RWPE2 (cell line): ENCODE data around the gene FMN2.

Experiments used
- ATAC-seq: fragments of 200-7000 bp; cut with Tn5 transposase; 3 replicates; pipeline ENCODE4 v1.9.1; 2021; ENCODE audit warnings: low read depth
- DNase-seq: peaks from one replicate; pipeline ENCODE4 v3.0.0-alpha.2; 2020; ENCODE audit warnings: low spot score
- H3K27ac ChIP-seq: fragments of 450-650 bp; 2 replicates; pipeline ENCODE4 v1.5.1; 2017; ENCODE audit warnings: mild to moderate bottlenecking; ENCODE audit not compliant: poor library complexity, severe bottlenecking
- H3K27me3 ChIP-seq: fragments of 250-450 bp; sonication (Bioruptor Pico); 2 replicates; pipeline ENCODE4 v1.5.1; 2021; ENCODE audit warnings: mild to moderate bottlenecking, moderate library complexity; ENCODE audit not compliant: insufficient read depth, poor library complexity, severe bottlenecking
- H3K36me3 ChIP-seq: fragments of 250-450 bp; sonication (Bioruptor Pico); 2 replicates; pipeline ENCODE4 v1.5.1; 2020; ENCODE audit warnings: low read depth, mild to moderate bottlenecking, moderate library complexity
- H3K4me1 ChIP-seq: fragments of 250-450 bp; sonication (Bioruptor Pico); 2 replicates; pipeline ENCODE4 v1.5.1; 2021; ENCODE audit warnings: mild to moderate bottlenecking, moderate library complexity; ENCODE audit not compliant: insufficient read depth, poor library complexity, severe bottlenecking
- H3K4me3 ChIP-seq: fragments of 250-450 bp; sonication (Bioruptor Pico); 2 replicates; pipeline ENCODE4 v1.5.1; 2021; ENCODE audit warnings: mild to moderate bottlenecking, moderate library complexity; ENCODE audit not compliant: severe bottlenecking
- H3K9me3 ChIP-seq: fragments of 250-450 bp; sonication (Bioruptor Pico); 2 replicates; pipeline ENCODE4 v1.5.1; 2021; ENCODE audit warnings: mild to moderate bottlenecking, moderate library complexity; ENCODE audit not compliant: severe bottlenecking
- CTCF ChIP-seq: fragments of 450-650 bp; IDR thresholded peaks from one replicate; pipeline ENCODE4 v1.5.1; 2017; ENCODE audit warnings: mild to moderate bottlenecking, moderate library complexity; ENCODE audit not compliant: poor library complexity, severe bottlenecking

The FMN2 gene

GRCh38 chr1:240395336-240395735 lies 303.7 kb downstream of the FMN2 start:
- ATAC-seq = no peak
- H3K9me3 ChIP-seq = no peaks in the 10 kb centered on the region
- H3K4me3 ChIP-seq = no peak overlapping the region

GRCh38 chr1:240399381-240399780 lies 307.7 kb downstream of the FMN2 start:
- ATAC-seq = peak; percentile 86
- no peak for TF ChIP-seq CTCF
- Histone ChIP-seq H3K4me3 (no peak overlapping the region), H3K4me1 (peaks cover 4% of the 10 kb centered on the region), H3K27ac (no peak overlapping the region), H3K9me3 (no peaks in the 10 kb centered on the region), H3K36me3 (no peaks in the 10 kb centered on the region), H3K27me3 (no peaks in the 10 kb centered on the region)
- DNase-seq = no peak

More at GRCh38 chr1:240395336-240395735, 303.7 kb downstream of the FMN2 start:
- Histone ChIP-seq H3K36me3 (no peaks in the 10 kb centered on the region), H3K4me1 (peaks cover 4% of the 10 kb centered on the region), H3K27me3 (no peaks in the 10 kb centered on the region), H3K27ac (no peak overlapping the region)
- DNase-seq = no peak
- TF ChIP-seq CTCF = no peak

- H3K27ac ChIP-seq = no peak overlapping the region
- DNase-seq = no peak
- H3K27me3 ChIP-seq = no peaks in the 10 kb centered on the region
- H3K36me3 ChIP-seq = no peaks in the 10 kb centered on the region
- ATAC-seq = no peak
- H3K4me1 ChIP-seq = peaks cover 4% of the 10 kb centered on the region
- TF ChIP-seq CTCF = no peak
- no peak overlapping the region for H3K4me3 ChIP-seq
- H3K9me3 ChIP-seq = no peaks in the 10 kb centered on the region
Observed at GRCh38 chr1:240401731-240402130, 310.0 kb downstream of the FMN2 start.

- Histone ChIP-seq H3K4me3 (no peak overlapping the region), H3K9me3 (no peaks in the 10 kb centered on the region), H3K27ac (no peak overlapping the region), H3K27me3 (no peaks in the 10 kb centered on the region), H3K36me3 (no peaks in the 10 kb centered on the region), H3K4me1 (peaks cover 4% of the 10 kb centered on the region)
- ATAC-seq (no peak), DNase-seq (no peak)
- no peak for TF ChIP-seq CTCF
Observed at GRCh38 chr1:240402326-240402725, 310.6 kb downstream of the FMN2 start.

- no peaks in the 10 kb centered on the region for H3K9me3 ChIP-seq
- H3K4me1 ChIP-seq = peaks cover 4% of the 10 kb centered on the region
- H3K36me3 ChIP-seq = no peaks in the 10 kb centered on the region
- ATAC-seq (no peak), DNase-seq (no peak)
- no peak for TF ChIP-seq CTCF
- H3K4me3 ChIP-seq = no peak overlapping the region
- H3K27ac ChIP-seq = no peak overlapping the region
- H3K27me3 ChIP-seq = no peaks in the 10 kb centered on the region
Observed at GRCh38 chr1:240404286-240404685, 312.6 kb downstream of the FMN2 start.
